GM19023 (cell line): ENCODE results near the gene ITGB6.

Source experiments
- ATAC-seq: cut with Tn5 transposase; IDR thresholded peaks from one replicate; pipeline ENCODE4 v1.9.1; 2021; ENCODE audit warnings: mild to moderate bottlenecking, moderate library complexity; ENCODE audit not compliant: unreplicated experiment

The ITGB6 gene

DNA sequence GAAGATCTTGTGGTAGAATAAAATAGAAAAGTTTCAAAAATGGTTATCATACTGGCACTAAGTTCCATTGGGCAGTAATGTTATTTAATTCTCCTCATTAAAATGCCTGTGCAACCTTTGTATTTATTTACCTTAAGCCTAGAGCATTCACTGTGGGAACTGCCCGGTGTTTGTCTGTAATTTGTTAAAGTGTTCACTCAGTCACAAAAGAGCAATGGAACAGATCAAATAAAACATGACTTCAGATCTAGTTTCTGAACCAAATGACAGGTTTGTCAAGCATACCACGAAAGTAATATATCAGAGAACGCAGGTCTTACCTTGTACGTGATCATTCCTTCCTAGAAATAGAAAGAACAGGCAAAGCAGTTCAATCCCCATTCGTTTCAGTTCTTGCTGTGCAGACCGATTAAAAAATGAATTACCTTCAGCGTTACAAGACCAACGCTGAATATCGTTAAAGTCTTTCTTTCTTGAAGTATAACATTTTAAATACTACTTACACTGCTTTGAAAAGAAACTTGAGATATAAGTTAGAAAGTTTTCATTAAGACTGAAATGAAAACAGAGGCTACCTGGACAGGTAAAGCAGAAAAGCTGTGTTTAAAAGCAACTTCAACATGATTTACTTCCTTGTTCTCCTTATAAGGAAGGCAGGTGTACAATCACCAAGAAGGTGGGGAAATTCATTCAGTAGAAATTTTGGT, at the start of gene ITGB6:
Gene ITGB6, minus strand, starts transcription at position 590 of the 707 bp plus-strand sequence. Its CDS starts 209 bp downstream, at position 381.
- no peak for ATAC-seq

- ATAC-seq: no peak
Observed at GRCh38 chr2:160247296-160248035, 47.4 kb upstream of the ITGB6 start.

DNA sequence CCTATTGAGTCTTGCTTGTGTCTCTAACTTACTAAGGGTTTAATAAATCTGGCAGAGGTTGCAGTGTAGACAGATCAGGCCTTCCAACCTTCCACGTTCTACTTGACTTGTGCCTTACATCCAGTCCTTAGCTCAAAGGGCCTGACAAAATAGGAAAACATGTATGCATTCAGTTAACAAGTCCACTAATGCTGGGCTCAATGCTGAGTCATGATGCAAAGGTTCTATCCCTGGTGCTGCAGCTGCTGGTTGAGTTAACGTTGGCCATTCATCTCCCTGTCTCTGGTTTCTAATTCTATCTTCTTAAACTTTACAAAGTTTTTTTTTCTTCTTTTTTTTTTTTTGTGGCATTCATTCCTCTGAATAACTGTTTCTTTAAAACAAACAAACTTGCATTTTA, 46.3 kb upstream of the ITGB6 start:
- ATAC-seq: no peak

- no peak for ATAC-seq
Observed at GRCh38 chr2:160245614-160246155, 45.6 kb upstream of the ITGB6 start.

DNA sequence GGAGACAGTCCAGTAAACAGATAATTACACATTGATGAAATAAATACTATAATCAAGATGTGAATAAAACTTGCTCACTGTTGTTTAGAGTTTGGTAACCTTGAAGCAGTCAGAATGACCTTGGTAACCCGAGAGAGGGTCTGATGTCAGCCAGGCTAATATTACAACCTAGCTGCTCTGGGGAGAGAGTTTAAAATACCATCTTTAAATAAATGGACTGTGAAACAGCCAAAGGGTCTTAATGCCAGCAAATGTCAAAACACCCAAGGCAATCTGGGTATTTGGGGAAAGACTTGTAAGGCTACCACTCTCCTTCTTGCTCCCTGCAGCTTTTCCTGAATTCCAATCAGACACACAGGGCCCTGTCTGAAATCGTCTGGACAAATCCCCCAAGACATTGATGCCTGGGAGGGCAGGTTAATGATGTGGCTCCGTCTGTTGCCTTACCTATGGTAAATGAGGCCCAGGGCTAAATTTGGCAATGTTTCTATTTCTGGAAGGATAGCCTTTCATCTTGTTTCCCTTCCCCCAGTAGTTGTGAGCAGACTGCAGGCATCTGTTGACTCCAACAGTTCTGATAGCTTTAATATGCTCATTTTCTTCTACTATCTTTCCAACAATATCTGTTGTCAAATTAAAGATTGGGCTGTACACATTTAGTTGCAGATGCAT, 43.0 kb upstream of the ITGB6 start:
- ATAC-seq: no peak

DNA sequence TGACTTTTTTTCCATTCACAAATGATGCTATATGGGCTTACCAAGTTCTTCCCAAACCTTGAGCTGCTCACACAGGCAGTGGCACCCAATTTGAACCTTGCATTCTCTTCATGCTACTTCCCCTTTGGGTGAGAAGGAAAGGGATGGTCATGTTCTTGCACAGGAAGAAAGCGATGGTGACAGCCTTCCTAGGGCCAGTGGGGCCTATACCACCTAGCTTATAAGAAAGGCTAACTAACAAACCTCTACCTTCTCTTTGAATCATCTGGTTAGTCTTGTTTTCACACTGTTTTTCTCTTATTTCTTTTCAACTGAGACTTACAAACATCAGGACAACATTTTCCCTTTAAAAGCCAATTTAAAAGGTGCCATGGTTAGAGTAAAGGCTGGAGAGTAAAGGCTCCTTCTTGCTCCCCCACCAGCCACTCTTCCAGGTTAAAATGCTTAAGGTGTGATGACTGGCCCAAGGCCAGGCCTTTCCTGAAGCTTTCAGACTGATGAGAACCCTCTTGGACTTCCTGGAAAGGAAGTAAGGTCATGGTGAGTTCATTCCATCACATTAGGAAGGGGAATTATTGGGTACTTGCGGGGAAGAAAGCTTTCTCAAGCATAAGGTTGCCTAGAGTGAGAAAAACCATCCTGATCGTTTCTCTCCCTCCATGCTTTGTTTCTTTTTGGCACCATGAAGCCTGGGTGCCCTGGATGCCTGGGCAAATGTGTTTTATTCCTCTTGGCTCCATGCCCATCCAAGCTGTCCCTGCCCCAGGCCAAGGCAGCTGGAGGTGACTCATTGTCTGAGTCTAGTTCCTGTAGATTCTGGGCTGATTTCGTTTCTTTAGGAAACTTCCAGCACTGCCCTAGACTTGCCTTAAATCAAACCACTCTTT, 41.4 kb upstream of the ITGB6 start:
- ATAC-seq: no peak

GRCh38 chr2:160239436-160239835, 39.4 kb upstream of the ITGB6 start:
- no peak for ATAC-seq

DNA sequence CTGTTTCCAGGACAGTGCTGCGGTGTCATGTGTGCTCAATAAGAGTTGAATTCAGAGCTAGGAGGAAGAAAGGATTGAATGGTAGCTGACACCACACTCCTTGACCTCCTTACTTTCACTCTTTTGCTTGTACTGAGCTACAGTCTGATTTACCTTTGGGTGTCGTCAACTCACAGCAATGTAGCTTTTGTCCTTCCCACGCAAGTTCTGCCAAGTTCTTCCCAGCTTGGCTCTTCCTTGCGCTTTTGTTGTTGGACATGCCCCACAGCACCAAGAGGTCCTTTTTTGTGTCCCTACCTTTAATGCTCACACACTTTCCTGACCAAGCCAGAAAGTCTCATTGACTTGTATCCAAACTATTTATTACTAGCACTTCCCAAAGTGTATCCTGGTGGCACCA, 38.3 kb upstream of the ITGB6 start:
- ATAC-seq: no peak

DNA sequence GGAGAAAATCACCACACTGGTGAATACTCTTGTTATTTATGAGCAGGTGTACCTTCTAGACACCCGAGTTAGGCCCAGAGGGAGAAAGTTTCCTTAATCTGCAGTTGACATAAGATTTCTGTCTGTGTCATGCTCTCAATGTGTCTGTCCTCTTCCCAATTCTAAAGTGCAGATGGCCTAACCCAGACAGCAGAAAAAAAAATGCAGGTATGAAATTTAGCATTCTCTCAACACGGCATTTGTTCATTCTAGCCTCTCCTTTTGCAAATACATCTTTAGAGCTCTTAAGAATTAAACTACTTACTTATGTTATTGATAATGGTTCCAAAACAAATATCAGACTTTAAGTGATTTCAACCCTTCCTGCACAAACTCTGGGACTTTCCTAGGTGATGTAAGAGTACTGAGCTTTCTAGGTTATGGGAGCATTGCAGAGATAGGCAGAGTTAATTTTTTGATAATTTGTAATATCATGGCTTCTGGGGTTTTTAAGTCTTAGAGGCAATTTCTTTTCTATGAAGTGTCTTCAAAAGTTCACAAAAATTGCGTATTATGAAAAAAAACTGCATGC, 32.9 kb upstream of the ITGB6 start:
- no peak for ATAC-seq

GRCh38 chr2:160229591-160229990, 29.5 kb upstream of the ITGB6 start:
- no peak for ATAC-seq

- ATAC-seq: no peak
Observed at GRCh38 chr2:160228141-160228917, 28.3 kb upstream of the ITGB6 start.

GRCh38 chr2:160227293-160227915, 27.3 kb upstream of the ITGB6 start:
- no peak for ATAC-seq

- ATAC-seq: no peak
Observed at GRCh38 chr2:160226367-160226766, 26.3 kb upstream of the ITGB6 start.

- ATAC-seq: no peak
Observed at GRCh38 chr2:160225722-160226121, 25.6 kb upstream of the ITGB6 start.

DNA sequence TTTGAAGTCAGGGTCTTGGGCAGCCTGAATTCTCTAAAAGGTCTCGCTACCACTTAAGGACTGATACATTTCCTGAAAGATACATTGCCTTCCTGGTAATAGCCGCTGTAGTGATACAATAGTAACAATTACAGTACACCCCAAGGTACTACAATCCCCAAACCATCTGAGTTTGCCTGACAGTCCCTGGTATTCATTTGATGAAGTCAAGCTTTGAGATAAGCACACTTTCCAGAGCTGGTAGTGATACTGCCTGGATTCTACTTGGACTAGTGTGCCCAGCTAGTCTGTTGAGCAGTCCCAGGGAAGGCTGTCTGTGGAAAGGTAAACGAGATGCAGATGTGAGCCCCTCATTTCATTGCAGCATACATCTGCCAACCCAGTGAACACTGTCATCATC, 24.4 kb upstream of the ITGB6 start:
- peak; percentile 19 for ATAC-seq

DNA sequence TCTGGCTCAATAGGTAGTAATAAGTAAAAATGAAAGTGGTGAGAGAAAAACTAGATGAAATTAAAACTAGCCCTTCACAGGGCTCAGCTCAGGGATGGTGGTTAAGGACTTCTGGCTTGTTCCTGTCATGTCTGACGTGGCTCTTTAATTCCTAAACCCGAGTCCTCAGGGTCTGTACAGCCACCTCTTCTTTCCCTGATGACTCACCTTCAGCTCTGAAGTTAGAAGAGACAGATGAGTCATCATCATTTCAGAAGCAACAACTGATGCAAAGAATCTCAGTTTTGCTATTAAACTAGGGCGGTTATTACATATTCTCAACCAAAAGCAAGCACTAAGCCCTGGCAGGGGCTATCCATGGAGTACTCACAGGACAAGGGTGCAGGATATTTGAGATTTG, 24.0 kb upstream of the ITGB6 start:
- ATAC-seq: peak; percentile 93

GRCh38 chr2:160223560-160223959, 23.5 kb upstream of the ITGB6 start:
- no peak for ATAC-seq

DNA sequence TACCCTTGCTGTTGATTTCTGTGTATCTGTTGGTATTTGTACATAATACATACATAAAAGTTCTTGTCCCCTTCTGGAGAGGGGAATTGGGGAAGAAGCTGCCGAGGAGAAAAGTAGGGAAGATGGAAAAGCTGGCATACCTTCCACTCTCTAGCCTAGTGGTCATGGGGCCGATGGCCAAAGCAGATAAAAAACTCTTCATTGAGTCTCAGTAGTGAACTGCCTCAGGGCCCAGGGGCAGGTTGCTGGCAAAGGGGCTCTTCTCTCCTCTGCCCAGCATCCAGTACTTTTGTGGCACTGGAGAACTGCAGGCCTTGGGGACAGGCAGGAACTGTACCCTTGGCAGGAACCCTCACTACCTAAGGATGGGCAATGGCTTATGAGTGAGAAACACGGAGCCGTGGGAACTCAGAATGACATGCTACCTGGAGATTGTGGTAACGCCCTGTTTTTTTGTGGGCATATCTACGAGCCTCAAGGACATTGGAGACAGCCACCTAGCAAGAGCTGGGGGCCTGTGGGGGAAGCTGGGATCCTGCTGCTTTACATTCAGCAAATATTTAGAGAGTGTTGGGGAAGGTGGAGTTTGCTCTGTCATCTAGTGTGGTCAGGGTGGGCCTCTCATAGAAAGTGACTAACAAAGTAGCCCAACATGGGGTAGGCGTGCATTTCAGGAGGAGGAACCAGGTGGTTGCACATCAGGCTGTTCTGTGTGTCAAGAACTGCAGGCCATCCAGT, 22.6 kb upstream of the ITGB6 start:
- ATAC-seq: no peak
